H1 (cell line): ENCODE data around the gene UBL5. TPM values are rescaled to one million over a fixed set of nuclear protein-coding genes. Genes with fewer than 3 reads are reported as not detected.

Source experiments
- CTCF ChIA-PET: fragments of 300-600 bp; sonication (Branson Sonifier 250); formaldehyde crosslinking; loops from one replicate; lab custom pipeline; 2021; ENCODE audit not compliant: partially characterized antibody; lab: Charles Lee
- POLR2A ChIA-PET: fragments of 300-600 bp; sonication (Branson Sonifier 250); formaldehyde crosslinking; loops from one replicate; lab custom pipeline; 2021; ENCODE audit warnings: inconsistent platforms; ENCODE audit not compliant: partially characterized antibody; lab: Charles Lee
- DNase-seq, 2 experiments: peaks; one replicate each; pipeline versions ENCODE4 v3.0.0 to v3.0.0-alpha.2; 2010 to 2022; ENCODE audit warnings: low spot score in 2 of 2, low read depth in 1 of 2, mixed read lengths in 1 of 2
- FAIRE-seq: peaks from 2 replicates; lab custom pipeline; 2011; peaks lifted over from hg19 to GRCh38; lab: Jason Lieb, UNC
- H2AFZ ChIP-seq: 2 replicates; pipeline ENCODE4 v1.8.1; 2012; ENCODE audit warnings: low read length, inconsistent platforms
- H2AK5ac ChIP-seq: 2 replicates; pipeline ENCODE4 v1.6.1; 2013; ENCODE audit warnings: low read depth, low read length
- H2BK120ac ChIP-seq: replicated peaks from 2 replicates; pipeline ENCODE3; 2013; ENCODE audit warnings: low read depth, low read length, inconsistent platforms
- H2BK12ac ChIP-seq: 2 replicates; pipeline ENCODE4 v1.6.1; 2013; ENCODE audit warnings: low read depth, low read length
- H2BK15ac ChIP-seq: 2 replicates; pipeline ENCODE4 v1.6.1; 2013; ENCODE audit warnings: low read length
- H2BK20ac ChIP-seq: 2 replicates; pipeline ENCODE4 v1.6.1; 2013; ENCODE audit warnings: low read length
- H2BK5ac ChIP-seq: 2 replicates; pipeline ENCODE4 v1.6.1; 2013; ENCODE audit warnings: low read depth, low read length
- H3K14ac ChIP-seq: 2 replicates; pipeline ENCODE4 v1.6.1; 2013; ENCODE audit warnings: inconsistent platforms; ENCODE audit not compliant: insufficient read length
- H3K18ac ChIP-seq: 2 replicates; pipeline ENCODE4 v1.6.1; 2013; ENCODE audit warnings: low read length; ENCODE audit errors: extremely low read depth
- H3K23ac ChIP-seq: 2 replicates; pipeline ENCODE4 v1.6.1; 2013; ENCODE audit warnings: inconsistent platforms; ENCODE audit not compliant: insufficient read length
- H3K23me2 ChIP-seq: 2 replicates; pipeline ENCODE4 v1.6.1; 2013; ENCODE audit warnings: low read depth, low read length
- H3K27ac ChIP-seq: 2 replicates; pipeline ENCODE4 v1.6.1; 2011; ENCODE audit warnings: low read depth, low read length, inconsistent platforms
- H3K27me3 ChIP-seq, 4 experiments: replicated peaks in 1 of 4; 1 replicate in 1 of 4; 2 replicates in 3 of 4; pipeline versions ENCODE4 v1.6.1 to v1.8.1; 2011 to 2013; ENCODE audit warnings: low read length in 3 of 4, mild to moderate bottlenecking in 3 of 4, inconsistent platforms in 2 of 4, mixed read lengths in 2 of 4, moderate library complexity in 1 of 4; ENCODE audit not compliant: control insufficient read depth in 3 of 4, insufficient read depth in 3 of 4; ENCODE audit errors: extremely low read depth in 1 of 4
- H3K36me3 ChIP-seq, 4 experiments: 2 replicates each; pipeline versions ENCODE4 v1.6.1 to v1.8.1; 2011 to 2013; ENCODE audit warnings: mild to moderate bottlenecking in 4 of 4, low read length in 3 of 4, moderate library complexity in 2 of 4, control low read depth in 1 of 4, inconsistent platforms in 1 of 4; ENCODE audit not compliant: insufficient read depth in 4 of 4, control insufficient read depth in 2 of 4
- H3K4ac ChIP-seq: replicated peaks from 2 replicates; pipeline ENCODE3; 2013; ENCODE audit warnings: low read length, low read depth, mixed read lengths, inconsistent platforms; ENCODE audit not compliant: insufficient read length
- H3K4me1 ChIP-seq, 4 experiments: replicated peaks in 1 of 4; 1 replicate in 1 of 4; 2 replicates in 3 of 4; pipeline versions ENCODE4 v1.6.1 to v1.8.1; 2011 to 2013; ENCODE audit warnings: low read length in 3 of 4, inconsistent platforms in 2 of 4, mixed read lengths in 1 of 4; ENCODE audit not compliant: insufficient read depth in 4 of 4, control insufficient read depth in 3 of 4
- H3K4me2 ChIP-seq, 2 experiments: 2 replicates each; pipeline versions ENCODE4 v1.6.1 to v1.8.1; 2011 to 2013; ENCODE audit warnings: low read depth in 2 of 2, low read length in 2 of 2, control low read depth in 1 of 2, inconsistent platforms in 1 of 2, mild to moderate bottlenecking in 1 of 2; ENCODE audit not compliant: insufficient read depth in 1 of 2
- H3K4me3 ChIP-seq, 4 experiments: fragments of 200-600, 300-600 bp in 1 of 4; sonication (generic), shearing (Covaris generic), sonication (Bioruptor Twin) in 1 of 4; 2 replicates each; pipeline versions ENCODE4 v1.5.1 to v1.8.1; 2011 to 2016; ENCODE audit warnings: low read length in 4 of 4, low read depth in 3 of 4, control low read depth in 2 of 4, inconsistent platforms in 2 of 4, mild to moderate bottlenecking in 2 of 4, mixed read lengths in 1 of 4, moderate library complexity in 1 of 4; ENCODE audit not compliant: insufficient read depth in 2 of 4; ENCODE audit errors: extremely low read depth in 1 of 4
- H3K56ac ChIP-seq: replicated peaks from 2 replicates; pipeline ENCODE3; 2013; ENCODE audit warnings: low read depth, mild to moderate bottlenecking, mixed read lengths, low read length, inconsistent platforms; ENCODE audit not compliant: insufficient read length
- H3K79me1 ChIP-seq: 2 replicates; pipeline ENCODE4 v1.6.1; 2013; ENCODE audit warnings: low read depth, low read length, control low read depth
- H3K79me2 ChIP-seq, 2 experiments: 2 replicates each; pipeline versions ENCODE4 v1.6.1 to v1.8.1; 2012 to 2013; ENCODE audit warnings: low read length in 2 of 2, mild to moderate bottlenecking in 2 of 2, inconsistent platforms in 1 of 2; ENCODE audit not compliant: insufficient read depth in 2 of 2, control insufficient read depth in 1 of 2
- H3K9ac ChIP-seq, 4 experiments: replicated peaks in 1 of 4; 1 replicate in 1 of 4; 2 replicates in 3 of 4; pipeline versions ENCODE4 v1.6.1 to v1.8.1; 2011 to 2013; ENCODE audit warnings: low read depth in 3 of 4, low read length in 3 of 4, control low read depth in 2 of 4, mild to moderate bottlenecking in 2 of 4, moderate library complexity in 2 of 4, inconsistent platforms in 1 of 4; ENCODE audit errors: extremely low read depth in 1 of 4
- H3K9me3 ChIP-seq, 2 experiments: 2 replicates each; pipeline versions ENCODE4 v1.6.1 to v1.8.1; 2012 to 2013; ENCODE audit warnings: mild to moderate bottlenecking in 2 of 2, moderate library complexity in 2 of 2, control low read depth in 1 of 2, inconsistent platforms in 1 of 2, low read depth in 1 of 2, low read length in 1 of 2, mixed read lengths in 1 of 2; ENCODE audit not compliant: insufficient read depth in 2 of 2
- H4K20me1 ChIP-seq, 2 experiments: replicated peaks in 1 of 2; 2 replicates each; pipeline versions ENCODE3 to v1.8.1; 2011 to 2013; ENCODE audit warnings: inconsistent platforms in 2 of 2, low read length in 2 of 2, mild to moderate bottlenecking in 1 of 2; ENCODE audit not compliant: insufficient read depth in 2 of 2, control insufficient read depth in 1 of 2
- H4K5ac ChIP-seq: 2 replicates; pipeline ENCODE4 v1.6.1; 2013; ENCODE audit warnings: low read length, low read depth, mixed read lengths, inconsistent platforms; ENCODE audit not compliant: insufficient read length
- H4K8ac ChIP-seq: 2 replicates; pipeline ENCODE4 v1.8.0; 2013; ENCODE audit warnings: mild to moderate bottlenecking, moderate library complexity, low read length, inconsistent platforms; ENCODE audit not compliant: insufficient read depth; ENCODE audit errors: extremely low read depth
- H4K91ac ChIP-seq: replicated peaks from 2 replicates; pipeline ENCODE3; 2013; ENCODE audit warnings: low read length, mixed read lengths, inconsistent platforms; ENCODE audit not compliant: insufficient read length
- HDAC2 ChIP-seq, 2 experiments: fragments of 300-600 bp in 1 of 2; sonication (generic) in 1 of 2; IDR thresholded peaks; 2 replicates each; pipeline ENCODE4 v1.6.1; 2011 to 2012; ENCODE audit warnings: low read depth in 2 of 2, low read length in 2 of 2, mild to moderate bottlenecking in 2 of 2, moderate library complexity in 2 of 2, borderline replicate concordance in 1 of 2, inconsistent platforms in 1 of 2
- KDM4A ChIP-seq: IDR thresholded peaks from one replicate; pipeline ENCODE4 v1.7.1; 2012; ENCODE audit warnings: low read depth, mild to moderate bottlenecking, moderate library complexity, low read length, inconsistent platforms; ENCODE audit not compliant: severe bottlenecking
- whole genome bisulfite sequencing, 2 experiments: shearing (Covaris generic) in 1 of 2; methylation state at CpG; one replicate each; pipeline versions ENCODE4 v1.1.6 to v1.1.7; 2013 to 2015; ENCODE audit warnings: low lambda C conversion rate in 2 of 2, mixed read lengths in 2 of 2, inconsistent platforms in 1 of 2, low coverage in 1 of 2, missing lambda C conversion rate in 1 of 2; ENCODE audit not compliant: insufficient replicate concordance in 2 of 2, insufficient coverage in 1 of 2, insufficient read length in 1 of 2; ENCODE audit errors: extremely low coverage in 1 of 2, missing lambda C conversion rate in 1 of 2; 5-methylcytosine and 5-hydroxymethylcytosine counted together
- polyA plus RNA-seq, 7 experiments: library from polyadenylated mRNA; depleted of rRNA in 3 of 7; stranded (reverse) in 5 of 7; unstranded in 2 of 7; fragments of >200 nt in 5 of 7; fragments of 200-250 nt in 2 of 7; gene quantifications; 1 replicate in 5 of 7; 2 replicates in 1 of 7; 4 replicates in 1 of 7; pipeline versions ENCODE4 v1.2.1 to v1.2.3, GENCODE V29; 2011 to 2013; ENCODE audit warnings: missing spikeins in 2 of 7, mixed read lengths in 2 of 7
- total RNA-seq: library from RNA; stranded (reverse); fragmentation: NEBNext Ultra II Directional; extraction: Animal tissue kit (Norgen Biotek cat#: 25700); gene quantifications from 2 replicates; pipeline ENCODE4 v1.2.1, GENCODE V29; 2021

The UBL5 gene
- total and polyA plus RNA-seq, 2 of the 8 experiments (the other 6 are each of a cell fraction or from before 2014, with no cell fraction given), result 416 to 1,209 TPM

DNA sequence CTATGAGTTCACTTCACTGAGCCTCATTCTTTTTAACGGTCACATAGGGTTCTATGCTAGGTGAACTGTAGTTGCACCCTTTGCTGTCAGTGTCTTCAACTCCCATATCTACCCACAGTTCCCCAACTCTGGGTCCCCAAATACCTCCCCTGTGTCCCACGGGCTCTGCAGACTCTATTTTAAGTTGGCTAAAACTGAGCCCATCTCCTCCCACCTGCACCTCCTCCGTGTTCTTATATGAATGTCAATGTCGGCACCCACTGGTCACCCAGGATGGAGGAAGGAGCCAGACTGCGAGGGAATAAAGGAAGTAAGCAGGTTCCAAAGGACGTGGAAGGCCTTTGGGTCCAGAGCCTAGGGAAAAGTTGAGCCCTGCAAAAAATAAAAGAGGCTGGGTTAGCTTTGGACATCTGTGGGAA, 6.6 kb downstream of the UBL5 start:
- CTCF ChIA-PET, result interaction anchor here (0.7 to 1.4 kb wide), 3 partner anchors 11 to 33 kb away, joined by 3 to 5 read pairs (median 4); no protein-coding TSS in a partner anchor
- DNase-seq, result no peak
- POLR2A ChIA-PET, result interaction anchor here (1.3 to 2.1 kb wide), 2 partner anchors 9 to 186 kb away, joined by 3 to 6 read pairs; no protein-coding TSS in a partner anchor

More for the DNA sequence above, 6.6 kb downstream of the UBL5 start:
- Histone ChIP-seq H3K36me3 (peaks cover 4 to 18% (median 11%) of the 10 kb centered on the region in 4 experiments; a peak in 7 of 8 replicates), H3K79me2 (peaks cover 5 to 27% of the 10 kb centered on the region in 2 experiments), H3K9me3 (no peaks in the 10 kb centered on the region), H2BK15ac (no peak overlapping the region), H2BK120ac (no peak overlapping the region), H3K18ac (no peak overlapping the region), H4K91ac (no peak overlapping the region), H3K27ac (no peak overlapping the region), H2BK20ac (no peak overlapping the region), H3K23me2 (peaks cover 6% of the 10 kb centered on the region; the same call in 1 of the 2 replicates), H3K4ac (no peak overlapping the region), H3K4me2 (peak overlapping the region; percentile 5 to 41; a peak in 2 of 4 replicates), H3K23ac (no peak overlapping the region), H4K20me1 (peaks cover 6 to 16% of the 10 kb centered on the region in 2 experiments), H2BK12ac (no peak overlapping the region), H4K5ac (no peak overlapping the region), H4K8ac (no peak overlapping the region; the same call in 1 of the 2 replicates), H2AFZ (no peak overlapping the region), H3K9ac (no peak overlapping the region), H3K14ac (no peak overlapping the region), H2AK5ac (no peak overlapping the region), H3K56ac (peak overlapping the region; percentile 1), H2BK5ac (no peak overlapping the region), H3K4me3 (peak overlapping the region in 2 of 4 experiments; percentile 24 to 49; a peak in 3 of 8 replicates), H3K4me1 (peaks cover 0 to 4% (median 1%) of the 10 kb centered on the region in 4 experiments; a peak in 3 of 7 replicates), H3K79me1 (peaks cover 14% of the 10 kb centered on the region), H3K27me3 (no peaks in the 10 kb centered on the region)
- 76% methylated on average over 6 of the region's 6 CpGs; no CpG with 5 or more reads in 1 of the 2 experiments for WGBS, 2 experiments
- no peak for FAIRE-seq
- no peak for TF ChIP-seq KDM4A
- TF ChIP-seq HDAC2 (IDR thresholded peaks at IDR 0.05; ENCODE audit: borderline replicate concordance in 1 of 2, low read depth in 2 of 2, low read length in 2 of 2), result 0 out of 4 replicates have a peak, but pooled peaks of 1 of the 2 experiments have one; percentile 25
